HCT116 (cell line): ENCODE data around the gene CYP3A4. TPM values are rescaled to one million over a fixed set of nuclear protein-coding genes. Genes with fewer than 3 reads are reported as not detected.

Experiments used
- ATAC-seq: fragments of 200-7000 bp; cut with Tn5 transposase; 2 replicates; pipeline ENCODE4 v1.9.1; 2020; ENCODE audit warnings: mild to moderate bottlenecking, moderate library complexity
- BruUV-seq: library from RNA; stranded (reverse); fragments of 400-500 nt; replicated peaks from 2 replicates; lab custom pipeline; 2021; lab: Mats Ljungman, UMichigan
- CTCF ChIA-PET: fragments of 300-600 bp; sonication (Branson Sonifier 250); formaldehyde crosslinking; loops from one replicate; lab custom pipeline; 2021; ENCODE audit warnings: antibody characterized with exemption; lab: Charles Lee
- POLR2A ChIA-PET: fragments of 300-600, 350-600 bp; sonication (Branson Sonifier 250); formaldehyde crosslinking; loops from one replicate; lab custom pipeline; 2021; ENCODE audit warnings: antibody characterized with exemption; lab: Charles Lee
- RAD21 ChIA-PET, 2 experiments: fragments of 300-600 bp; sonication (Branson Sonifier 250); formaldehyde crosslinking; loops; one replicate each; lab custom pipeline; 2023; ENCODE audit warnings: low total read pairs in 2 of 2; ENCODE audit not compliant: uncharacterized antibody in 2 of 2, unreplicated experiment in 2 of 2, low non-redundant PET in 1 of 2; lab: Charles Lee
- DNase-seq: peaks from one replicate; pipeline ENCODE4 v3.0.0-alpha.2; 2010; ENCODE audit warnings: low read depth, low spot score
- H2AFZ ChIP-seq: fragments of 200-600 bp; shearing (Covaris generic), sonication (generic); 2 replicates; pipeline ENCODE4 v1.6.1; 2017; ENCODE audit warnings: low read depth, mixed run types, mixed read lengths, antibody characterized with exemption, low read length; ENCODE audit not compliant: poor library complexity, severe bottlenecking
- H3K27ac ChIP-seq: 2 replicates; pipeline ENCODE4 v1.5.1; 2012; ENCODE audit warnings: low read depth, low read length
- H3K27me3 ChIP-seq: fragments of 200-600 bp; sonication (generic); 2 replicates; pipeline ENCODE4 v1.6.1; 2016; ENCODE audit warnings: mixed run types, low read length, mixed read lengths; ENCODE audit not compliant: insufficient read depth
- H3K36me3 ChIP-seq, 2 experiments: fragments of 200-500 bp in 1 of 2; fragments of 200-600 bp in 1 of 2; sonication (Bioruptor generic) in 1 of 2; sonication (generic) in 1 of 2; 2 replicates each; pipeline versions ENCODE4 v1.5.1 to v1.6.1; 2014 to 2016; ENCODE audit warnings: low read length in 2 of 2, inconsistent platforms in 1 of 2, mixed read lengths in 1 of 2, mixed run types in 1 of 2; ENCODE audit not compliant: insufficient read depth in 2 of 2, control insufficient read depth in 1 of 2
- H3K4me1 ChIP-seq, 2 experiments: fragments of 200-600 bp in 1 of 2; sonication (generic) in 1 of 2; 2 replicates each; pipeline versions ENCODE4 v1.5.1 to v1.6.1; 2012 to 2017; ENCODE audit warnings: low read length in 2 of 2, inconsistent platforms in 1 of 2, mild to moderate bottlenecking in 1 of 2, mixed read lengths in 1 of 2, mixed run types in 1 of 2, moderate library complexity in 1 of 2; ENCODE audit not compliant: insufficient read depth in 2 of 2, control insufficient read depth in 1 of 2
- H3K4me2 ChIP-seq: fragments of 200-600 bp; sonication (generic); 2 replicates; pipeline ENCODE4 v1.6.1; 2017; ENCODE audit warnings: mixed run types, low read length, mixed read lengths
- H3K4me3 ChIP-seq, 2 experiments: fragments of 200-600 bp in 1 of 2; sonication (generic) in 1 of 2; replicated peaks in 1 of 2; 2 replicates each; pipeline ENCODE4 v1.5.1; 2011 to 2016; ENCODE audit warnings: low read length in 2 of 2, control low read depth in 1 of 2, low read depth in 1 of 2, mild to moderate bottlenecking in 1 of 2, mixed read lengths in 1 of 2, mixed run types in 1 of 2
- H3K79me2 ChIP-seq: fragments of 200-600 bp; sonication (generic); 2 replicates; pipeline ENCODE4 v1.6.1; 2017; ENCODE audit warnings: mild to moderate bottlenecking, mixed run types, low read length, moderate library complexity, mixed read lengths; ENCODE audit not compliant: insufficient read depth
- H3K9ac ChIP-seq: fragments of 200-600 bp; sonication (generic); 2 replicates; pipeline ENCODE4 v1.6.1; 2016; ENCODE audit warnings: low read length, mixed read lengths
- H3K9me2 ChIP-seq: fragments of 200-600 bp; sonication (generic), shearing (Covaris generic); 2 replicates; pipeline ENCODE4 v1.6.1; 2017; ENCODE audit warnings: mixed run types, mild to moderate bottlenecking, moderate library complexity; ENCODE audit not compliant: insufficient read depth
- H3K9me3 ChIP-seq, 2 experiments: fragments of 200-500 bp in 1 of 2; fragments of 200-600 bp in 1 of 2; sonication (Bioruptor generic) in 1 of 2; sonication (generic) in 1 of 2; 2 replicates each; pipeline ENCODE4 v1.6.1; 2014 to 2017; ENCODE audit warnings: low read length in 2 of 2, mixed read lengths in 2 of 2, inconsistent platforms in 1 of 2, low read depth in 1 of 2, mild to moderate bottlenecking in 1 of 2, mixed run types in 1 of 2, moderate library complexity in 1 of 2; ENCODE audit not compliant: control insufficient read depth in 1 of 2, insufficient read depth in 1 of 2
- H4K20me1 ChIP-seq: fragments of 200-600 bp; sonication (generic), shearing (Covaris generic); 2 replicates; pipeline ENCODE4 v1.6.1; 2017; ENCODE audit warnings: mixed run types, mild to moderate bottlenecking, moderate library complexity; ENCODE audit not compliant: insufficient read depth
- CBX3 ChIP-seq: IDR thresholded peaks from 2 replicates; pipeline ENCODE4 v1.6.1; 2012; ENCODE audit warnings: low read depth
- EZH2 ChIP-seq: fragments of 200-600 bp; sonication (generic); IDR thresholded peaks from 2 replicates; pipeline ENCODE4 v1.6.1; 2017; ENCODE audit warnings: antibody characterized with exemption, mixed run types
- JUND ChIP-seq: IDR thresholded peaks from 2 replicates; pipeline ENCODE4 v1.6.1; 2012
- ZFX ChIP-seq: fragments of 450-650 bp; IDR thresholded peaks from 2 replicates; pipeline ENCODE4 v1.6.1; 2017
- intact Hi-C: fragments of 100-400 bp; cut with micrococcal nuclease; formaldehyde crosslinking; loops from 2 replicates; pipeline ENCODE4 v1.10.0; 2022
- total RNA-seq: library from RNA; stranded (reverse); gene quantifications from one replicate; pipeline ENCODE4 v1.2.1, GENCODE V29; 2021; ENCODE audit not compliant: unreplicated experiment
- TF ChIP-seq, protein P1 (sequence below): IDR thresholded peaks from 2 replicates; pipeline ENCODE4 v1.6.1; 2012
- TF ChIP-seq, protein P2 (sequence below): IDR thresholded peaks from 2 replicates; pipeline ENCODE4 v1.6.1; 2012

Gene CYP3A4
- total RNA-seq, 1 experiment from 2014 or later, result 0.25 TPM

DNA sequence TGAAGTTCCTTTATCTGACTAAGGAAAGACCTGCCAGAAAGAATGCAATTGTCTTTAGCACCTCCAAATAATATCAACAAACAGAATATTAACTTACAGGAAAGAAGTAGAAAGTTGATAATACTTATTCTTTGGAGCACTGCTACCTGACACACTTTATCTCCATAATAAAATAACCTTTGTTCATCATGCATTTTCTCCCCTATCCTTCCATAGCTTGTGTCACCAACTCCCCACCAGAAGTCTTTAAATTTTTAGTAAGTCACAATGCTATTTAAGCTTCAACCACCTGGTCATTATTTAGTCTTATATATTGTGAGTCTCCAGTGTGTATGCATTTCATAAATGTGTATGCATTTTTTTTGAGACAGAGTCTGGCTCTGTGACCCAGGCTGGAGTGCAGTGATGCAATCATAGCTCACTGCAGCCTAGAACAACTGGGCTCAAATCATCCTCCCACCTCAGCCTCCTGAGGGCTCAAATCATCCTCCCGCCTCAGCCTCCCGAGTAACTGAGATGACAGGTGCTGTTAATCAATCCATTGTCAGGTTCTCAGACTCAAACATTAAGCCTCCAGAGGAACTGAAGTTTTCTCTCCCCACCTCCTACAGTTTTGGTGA lies 36.5 kb upstream of the CYP3A4 start:
- ChIA-PET POLR2A (interaction anchor here (0.5 kb wide), 1 partner anchor 320 kb away, joined by 3 read pairs; the partner anchor contains the start of gene ZNF394), CTCF (no interaction called here)
- no peaks in the 10 kb centered on the region for H3K4me1 ChIP-seq

DNA sequence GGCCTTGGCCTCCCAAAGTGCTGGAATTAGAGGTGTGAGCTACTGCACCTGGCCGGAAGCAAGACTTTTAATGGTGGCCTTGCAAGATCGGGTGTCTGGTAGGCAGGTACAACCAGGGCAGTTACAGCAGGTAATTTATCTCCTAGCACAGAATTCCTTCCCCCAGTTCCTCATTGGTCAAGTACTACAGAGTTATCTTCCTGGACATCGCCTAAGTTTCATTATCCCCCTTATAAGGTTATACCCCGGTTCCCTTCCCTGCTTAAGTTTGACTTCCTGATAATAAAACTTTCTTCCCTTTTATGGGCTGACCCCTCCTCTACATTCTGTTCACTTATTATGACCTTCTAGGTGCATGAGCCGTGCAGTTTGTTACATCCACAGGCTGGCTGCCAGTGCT lies 24.8 kb upstream of the CYP3A4 start:
- CTCF ChIA-PET, result no interaction called here
- TF ChIP-seq EZH2, result no peak
- TF ChIP-seq, protein P1, sequence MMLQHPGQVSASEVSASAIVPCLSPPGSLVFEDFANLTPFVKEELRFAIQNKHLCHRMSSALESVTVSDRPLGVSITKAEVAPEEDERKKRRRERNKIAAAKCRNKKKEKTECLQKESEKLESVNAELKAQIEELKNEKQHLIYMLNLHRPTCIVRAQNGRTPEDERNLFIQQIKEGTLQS, result no peak
- TF ChIP-seq CBX3, result no peak
- Histone ChIP-seq H3K27me3 (no peaks in the 10 kb centered on the region), H2AFZ (no peak overlapping the region), H3K27ac (no peak overlapping the region), H3K79me2 (no peaks in the 10 kb centered on the region), H3K4me3 (no peak overlapping the region), H3K9me3 (no peaks in the 10 kb centered on the region), H3K4me2 (no peak overlapping the region), H3K36me3 (no peaks in the 10 kb centered on the region), H3K9me2 (no peaks in the 10 kb centered on the region), H3K9ac (no peak overlapping the region), H4K20me1 (no peaks in the 10 kb centered on the region), H3K4me1 (no peaks in the 10 kb centered on the region)
- POLR2A ChIA-PET, result no interaction called here
- intact Hi-C loops, result no loop called here
- no TSS peak for BruUV-seq
- no peak for DNase-seq
- RAD21 ChIA-PET, result no interaction called here
- no peak for ATAC-seq

More for the DNA sequence above, 36.5 kb upstream of the CYP3A4 start:
- Histone ChIP-seq H3K79me2 (no peaks in the 10 kb centered on the region), H3K27me3 (0 out of 2 replicates have a peak, but pooled peaks cover 5% of the 10 kb centered on the region), H4K20me1 (no peaks in the 10 kb centered on the region), H3K9me2 (no peaks in the 10 kb centered on the region), H3K9me3 (no peaks in the 10 kb centered on the region), H2AFZ (no peak overlapping the region), H3K9ac (no peak overlapping the region), H3K36me3 (no peaks in the 10 kb centered on the region), H3K4me2 (no peak overlapping the region), H3K4me3 (no peak overlapping the region), H3K27ac (no peak overlapping the region)
- BruUV-seq, result no TSS peak
- intact Hi-C loops, result no loop called here
- RAD21 ChIA-PET, result no interaction called here
- no peak for ATAC-seq
- no peak for DNase-seq
- no peak for TF ChIP-seq ZFX
- no peak for TF ChIP-seq JUND
- TF ChIP-seq, protein P2, sequence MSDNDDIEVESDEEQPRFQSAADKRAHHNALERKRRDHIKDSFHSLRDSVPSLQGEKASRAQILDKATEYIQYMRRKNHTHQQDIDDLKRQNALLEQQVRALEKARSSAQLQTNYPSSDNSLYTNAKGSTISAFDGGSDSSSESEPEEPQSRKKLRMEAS, result no peak
